Stimulated activated CD8-positive, alpha-beta memory T cell treated with anti-CD3 and anti-CD28 coated beads, Interleukin-2, amount 100 ng/mL, for 48 hours (primary cell): ENCODE results near the gene HIBADH.
"Not testable (repeated sequence)": the region's sequence is repeated elsewhere in the genome, so short reads cannot be mapped to it uniquely, and the experiment has no call there.

Experiments used
- DNase-seq, 2 donors: peaks; one replicate each; pipeline ENCODE4 v3.0.0-alpha.2; 2020; ENCODE audit warnings: low read depth in 2 of 2

Gene HIBADH

DNA sequence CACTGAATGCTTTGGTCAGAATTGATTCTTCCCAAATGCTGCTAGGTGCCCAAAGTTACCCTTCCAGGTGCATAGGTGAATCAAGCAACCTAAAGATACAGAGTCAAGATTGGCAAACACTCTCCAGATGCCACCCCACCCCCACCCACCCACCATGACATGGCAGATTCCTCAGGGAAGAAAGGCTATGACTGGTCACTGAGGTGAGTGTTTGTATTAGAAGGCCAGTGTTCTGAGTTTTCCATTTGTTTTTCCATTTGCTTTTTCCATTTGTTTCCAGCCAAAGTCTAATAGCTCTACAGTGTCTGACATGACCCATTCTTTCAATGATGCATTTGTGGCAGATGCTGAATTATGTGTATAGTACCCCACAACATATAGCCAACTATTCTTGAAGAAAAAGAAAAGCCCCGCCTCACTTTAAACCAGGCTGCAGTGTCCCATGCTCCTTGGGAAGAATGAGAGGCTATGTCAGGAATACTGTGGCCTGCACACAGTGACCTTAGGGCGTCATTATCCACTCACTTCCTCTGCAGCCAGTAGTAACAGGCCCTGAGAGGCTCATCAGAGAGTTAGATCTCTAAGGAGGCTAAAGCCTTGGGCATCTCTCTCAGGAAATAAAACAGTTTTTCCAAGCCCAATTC lies 16.1 kb upstream of the HIBADH start:
- no peak for DNase-seq

DNA sequence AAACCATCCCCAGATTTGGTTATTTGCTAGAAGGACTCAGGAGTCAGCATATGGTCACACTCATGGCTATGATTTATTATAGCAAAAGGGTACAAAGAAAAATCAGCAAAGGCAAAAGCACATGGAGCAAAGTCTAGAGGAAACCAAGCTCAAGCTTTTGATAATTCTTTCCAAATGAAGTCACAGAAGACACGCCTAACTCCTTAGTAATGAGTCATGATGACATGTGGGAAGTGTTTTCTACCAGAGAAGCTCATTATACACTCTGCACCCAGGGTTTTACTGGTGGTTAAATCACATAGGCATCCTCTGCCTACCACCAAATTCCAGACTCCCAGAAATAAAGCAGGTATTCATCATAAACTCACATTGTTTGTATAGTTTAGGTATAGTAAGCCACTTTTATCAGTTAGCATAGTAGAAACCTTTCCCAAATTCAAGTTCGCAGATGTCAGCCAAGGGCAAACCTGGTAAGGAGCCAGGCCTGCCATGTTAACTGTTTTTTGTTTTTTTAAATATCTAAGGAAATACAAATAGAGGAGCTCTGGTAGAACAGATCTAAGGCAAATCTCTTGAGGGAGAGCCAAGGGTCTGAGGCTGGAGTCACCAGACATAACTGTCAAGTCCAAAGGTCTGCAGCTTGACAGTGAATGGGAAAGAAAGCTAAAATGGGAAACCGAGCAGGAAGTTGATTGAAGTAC lies 15.4 kb upstream of the HIBADH start:
- DNase-seq: no peak

DNA sequence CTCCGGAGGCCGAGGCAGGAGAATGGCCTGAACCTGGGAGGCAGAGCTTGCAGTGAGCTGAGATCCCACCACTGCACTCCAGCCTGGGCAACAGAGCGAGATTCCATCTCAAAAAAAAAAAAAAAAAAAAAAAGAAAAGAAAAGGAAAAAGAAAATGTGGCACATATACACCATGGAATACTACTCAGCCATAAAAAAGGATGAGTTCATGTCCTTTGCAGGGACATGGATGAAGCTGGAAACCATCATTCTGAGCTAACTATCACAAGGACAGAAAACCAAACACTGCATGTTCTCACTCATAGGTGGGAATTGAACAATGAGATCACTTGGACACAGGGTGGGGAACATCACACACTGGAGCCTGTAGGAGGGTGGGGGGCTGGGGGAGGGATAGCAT lies 11.4 kb upstream of the HIBADH start:
- DNase-seq: not testable (repeated sequence)

DNA sequence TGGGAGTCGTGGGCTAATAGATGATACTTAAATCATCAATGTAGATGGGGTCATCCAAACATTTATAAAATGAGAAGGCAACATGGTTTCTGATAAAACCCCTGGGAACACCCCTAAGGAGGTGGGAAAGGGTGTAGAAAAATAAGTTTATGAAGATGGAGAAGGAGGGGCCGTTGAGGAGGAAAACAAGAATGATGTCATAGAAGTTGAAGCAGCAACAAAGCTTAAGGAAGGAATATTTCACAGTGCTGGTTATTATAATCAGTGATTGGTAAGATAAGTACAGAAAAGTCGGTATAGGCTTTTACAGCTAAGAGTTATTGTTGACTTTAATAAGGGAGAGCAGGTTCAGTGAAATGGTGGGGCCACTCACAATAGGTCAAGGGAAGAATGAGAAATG lies 9.0 kb upstream of the HIBADH start:
- DNase-seq: no peak

DNA sequence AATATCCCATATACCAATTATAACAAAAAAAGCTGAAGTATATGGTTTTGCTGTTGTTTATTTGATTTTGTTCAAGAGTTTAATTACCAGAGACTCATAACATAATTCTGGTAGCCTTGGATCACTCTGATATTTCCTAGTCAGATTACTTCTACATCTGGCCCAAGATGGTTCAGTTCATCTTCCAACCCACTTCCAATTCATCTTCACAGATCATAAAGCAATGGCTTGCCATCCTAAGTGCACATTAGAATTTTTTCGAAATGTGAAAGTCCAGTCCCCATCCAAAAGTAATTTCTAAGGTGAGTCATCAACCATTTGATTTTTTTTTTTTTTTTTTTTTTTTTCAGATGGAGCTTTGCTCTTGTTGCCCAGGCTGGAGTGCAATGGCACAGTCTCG lies 8.0 kb upstream of the HIBADH start:
- DNase-seq: no peak

DNA sequence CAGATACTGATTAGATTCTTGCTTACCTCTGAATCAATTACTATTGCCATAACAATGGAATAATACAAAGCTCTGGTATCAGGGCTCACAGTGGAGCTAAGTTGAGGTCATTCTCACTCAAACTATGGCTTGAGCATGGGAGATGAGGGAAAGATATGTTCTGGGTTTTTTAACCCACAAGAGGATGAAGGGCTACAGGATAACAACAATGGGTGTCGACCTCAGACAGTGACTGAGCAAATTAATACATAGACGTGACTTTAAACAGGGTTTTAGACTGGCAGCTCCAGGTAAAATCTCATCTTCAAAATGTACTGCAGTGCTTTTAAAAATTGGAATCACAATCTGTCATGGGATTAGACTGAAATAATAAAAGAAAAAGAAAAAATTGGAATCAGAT lies 7.5 kb upstream of the HIBADH start:
- DNase-seq: no peak

DNA sequence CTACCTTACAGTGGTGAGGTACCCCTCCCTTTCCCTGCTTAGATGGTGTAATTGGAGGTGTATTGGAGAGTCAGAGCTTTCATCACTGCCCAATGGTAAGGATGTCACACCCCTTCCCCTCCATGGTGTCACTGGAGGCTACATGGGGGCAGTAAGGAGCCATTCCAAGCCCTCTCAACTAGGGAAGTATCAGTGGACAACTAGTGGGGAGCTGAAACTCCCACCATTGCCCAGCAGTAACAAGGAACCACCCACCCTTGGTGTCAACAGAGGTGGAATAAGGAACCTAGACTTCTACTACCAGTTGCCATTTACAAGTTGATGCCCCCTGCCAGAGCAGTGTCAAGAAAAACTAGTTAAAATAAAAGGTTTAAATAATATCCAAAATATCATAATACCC lies 2.8 kb upstream of the HIBADH start:
- DNase-seq: no peak

DNA sequence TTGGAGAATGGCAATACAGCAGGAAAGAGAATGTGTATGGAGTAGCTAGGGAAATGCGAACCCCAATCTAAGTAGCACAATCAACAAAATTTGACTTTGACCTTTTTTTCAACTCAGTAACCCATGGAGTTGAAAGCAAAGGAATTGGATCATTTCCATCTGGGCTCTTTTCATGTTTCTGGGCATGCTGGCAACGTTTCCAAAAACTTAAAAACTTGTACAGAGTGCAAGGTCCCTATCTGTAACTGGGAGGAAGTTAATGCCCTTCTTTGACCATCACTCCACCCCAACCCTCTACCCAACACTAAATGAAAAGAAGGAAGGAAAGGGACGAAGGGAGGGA lies 1.3 kb upstream of the HIBADH start:
- DNase-seq: no peak

DNA sequence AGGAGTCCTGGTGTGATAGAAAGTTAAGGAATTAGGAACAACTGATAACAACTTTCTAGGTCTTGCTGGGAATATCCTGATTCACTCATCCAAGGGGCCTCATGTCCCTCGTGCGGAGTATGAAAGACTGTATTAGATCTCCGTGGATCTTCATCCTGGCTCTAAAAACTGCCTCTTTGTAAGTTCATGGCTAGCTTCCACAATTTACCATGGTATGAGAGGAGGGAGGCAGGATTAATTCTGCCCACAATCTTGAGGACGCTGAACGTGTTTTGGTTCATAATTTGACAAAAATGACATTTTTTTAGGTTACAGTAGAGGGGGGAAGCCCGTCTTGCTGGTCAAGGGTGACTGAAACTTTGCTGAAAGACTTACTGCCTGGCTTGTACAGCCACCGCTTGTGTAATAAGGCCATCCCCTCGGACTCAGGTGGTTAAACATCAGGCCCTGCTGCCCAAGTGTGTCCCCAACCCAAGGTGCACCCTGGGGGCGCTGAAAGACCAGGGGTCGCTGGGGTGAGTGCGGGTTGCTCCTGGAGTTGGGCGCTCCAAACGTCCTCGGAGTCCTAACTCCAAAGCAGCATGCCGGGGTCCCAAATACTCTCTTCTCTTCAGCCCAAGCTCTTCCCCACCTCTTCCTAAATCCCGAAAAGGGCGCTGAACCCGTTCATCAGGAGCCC lies 733 bp downstream of the HIBADH start:
- peak in 1 of 2 donors; percentile 5 for DNase-seq

DNA sequence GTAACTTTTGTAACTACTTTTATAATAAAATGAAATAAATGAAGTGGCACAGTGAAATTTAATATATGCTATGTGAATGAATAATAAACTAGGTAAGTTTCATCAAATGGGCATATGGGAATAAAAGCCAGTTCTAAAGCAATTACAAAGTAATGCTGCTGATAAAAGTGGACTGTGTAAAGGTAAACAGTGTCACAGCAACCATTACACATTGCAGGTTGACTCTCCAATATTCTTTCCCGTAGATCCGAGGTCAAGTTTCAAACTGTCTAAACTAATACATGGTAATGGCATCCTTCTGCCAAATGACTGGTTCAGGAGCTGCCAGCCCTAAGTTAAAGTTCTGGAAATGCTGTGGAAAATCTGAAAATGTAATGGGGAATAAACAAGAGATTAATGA lies 6.0 kb downstream of the HIBADH start:
- DNase-seq: no peak

DNA sequence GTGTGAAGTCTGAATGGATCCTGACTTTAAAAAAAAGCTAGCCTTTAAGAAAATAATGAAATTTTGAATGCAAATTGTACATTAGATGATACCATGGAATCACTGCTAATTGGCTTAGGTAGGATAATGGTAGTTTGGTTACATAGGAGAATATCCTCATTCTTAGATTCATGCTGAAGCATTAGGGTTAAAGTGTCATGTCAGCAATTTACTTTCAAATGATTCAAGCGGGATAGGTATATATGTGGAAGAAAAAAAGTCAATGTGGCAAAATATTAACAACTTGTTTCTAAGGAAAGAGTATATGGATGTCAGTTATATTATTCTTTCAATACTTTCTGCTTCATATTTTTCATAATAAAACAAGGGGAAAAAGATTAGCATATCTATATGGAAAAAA lies 7.5 kb downstream of the HIBADH start:
- DNase-seq: no peak

DNA sequence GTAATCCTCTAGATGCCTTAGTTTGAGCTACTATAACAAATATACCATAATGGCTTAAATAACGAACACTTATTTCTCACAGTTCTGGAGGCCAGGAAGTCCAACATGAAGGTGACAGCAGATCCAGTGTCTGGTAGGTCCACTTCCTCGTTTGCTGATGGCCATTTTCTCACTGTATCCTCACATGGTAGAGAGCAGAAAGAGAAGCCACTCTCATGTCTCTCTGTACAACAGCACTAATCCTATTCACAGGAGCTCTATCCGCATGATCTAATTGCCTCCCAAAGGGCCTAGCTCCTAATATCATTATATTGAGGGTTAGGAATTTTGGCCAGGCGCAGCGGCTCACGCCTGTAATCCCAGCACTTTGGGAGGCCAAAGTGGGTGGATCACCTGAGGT lies 10.2 kb downstream of the HIBADH start:
- DNase-seq: no peak

DNA sequence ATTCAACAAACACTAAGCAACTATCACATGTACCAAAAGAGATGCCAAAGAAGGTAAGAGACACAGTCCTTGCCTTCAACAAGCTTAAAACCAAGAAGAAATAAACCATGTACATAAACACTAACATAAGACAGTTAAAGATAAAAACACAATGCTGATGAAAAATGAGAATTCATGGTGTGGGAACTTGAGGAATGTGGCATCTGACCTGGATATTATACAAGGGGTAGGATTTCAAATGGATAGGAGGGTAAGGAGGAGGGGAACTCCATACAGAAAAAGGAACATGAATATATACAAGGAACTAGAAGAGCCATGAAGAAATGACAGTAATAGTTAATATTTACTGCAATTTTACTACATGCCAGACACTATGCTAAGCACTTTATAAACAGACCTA lies 11.0 kb downstream of the HIBADH start:
- DNase-seq: no peak

DNA sequence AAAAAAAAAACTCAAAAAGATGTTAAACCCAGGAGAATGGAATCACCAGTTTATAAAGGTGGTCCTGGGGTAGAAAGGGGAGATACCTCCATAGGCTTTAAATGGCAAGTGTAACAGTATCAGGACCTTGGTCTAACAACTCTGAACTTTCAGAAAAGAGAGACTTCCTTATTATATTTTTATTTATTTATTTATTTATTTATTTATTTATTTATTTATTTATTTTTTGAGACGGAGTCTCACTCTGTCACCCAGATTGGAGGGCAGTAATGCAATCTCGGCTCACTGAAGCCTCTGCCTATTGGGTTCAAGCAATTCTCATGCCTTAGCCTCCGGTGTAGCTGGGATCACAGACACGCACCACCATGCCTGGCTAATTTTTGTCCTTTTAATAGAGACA lies 12.4 kb downstream of the HIBADH start:
- DNase-seq: no peak

DNA sequence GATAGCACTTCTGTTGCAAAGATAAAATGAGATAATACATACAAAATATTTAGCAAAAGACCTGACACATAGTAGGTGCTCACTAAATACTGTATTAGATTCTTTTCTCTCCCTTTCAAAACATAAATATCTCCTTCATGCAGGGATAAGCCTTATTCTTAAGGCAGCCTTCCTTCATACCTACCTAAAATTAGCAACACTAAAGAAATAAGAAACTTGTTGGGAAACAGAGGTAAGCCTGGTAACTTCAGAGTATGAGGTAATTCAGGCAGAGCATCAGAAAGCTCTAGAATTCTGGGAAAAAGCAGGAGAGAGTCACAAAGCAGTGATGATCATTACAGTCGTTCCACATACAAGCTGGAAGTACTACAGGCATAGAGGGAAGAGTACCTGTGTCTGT lies 15.2 kb downstream of the HIBADH start:
- DNase-seq: no peak

DNA sequence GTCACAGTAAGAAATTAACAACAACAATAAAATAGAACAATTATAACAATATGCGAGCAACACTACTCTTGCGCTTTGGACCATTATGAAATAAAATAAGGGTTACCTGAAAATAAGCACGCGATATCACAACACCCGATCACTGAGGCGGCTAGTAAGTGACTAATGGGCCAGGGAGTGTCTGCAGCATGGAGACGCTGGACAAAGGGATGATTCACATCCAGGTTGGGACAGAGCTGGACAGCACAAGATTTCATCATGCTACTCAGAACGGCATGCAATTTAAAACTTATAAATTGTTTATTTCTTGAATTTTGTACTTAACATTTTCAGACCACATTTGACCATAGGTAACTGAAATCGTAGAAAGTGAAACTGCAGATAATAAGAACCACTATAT lies 15.6 kb downstream of the HIBADH start:
- DNase-seq: no peak

DNA sequence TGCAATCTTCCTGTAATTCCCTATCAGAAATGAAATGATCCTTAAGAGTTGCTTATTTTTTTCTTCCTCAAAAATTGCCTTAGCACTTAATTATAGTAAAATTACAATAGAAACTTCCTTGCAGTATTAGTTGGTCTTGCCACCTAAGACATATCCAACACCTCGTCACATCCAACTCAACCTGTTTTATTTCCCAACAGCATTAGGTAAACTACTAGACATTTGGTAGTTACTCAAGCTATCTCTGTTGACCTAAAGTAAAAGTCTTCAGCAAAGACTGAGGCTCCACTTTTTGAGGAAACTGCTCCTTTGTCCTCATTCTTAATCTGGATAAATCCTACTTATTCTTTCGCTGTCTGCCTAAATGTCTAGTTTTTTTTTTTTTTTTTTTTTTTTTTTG lies 20.4 kb downstream of the HIBADH start:
- no peak for DNase-seq

DNA sequence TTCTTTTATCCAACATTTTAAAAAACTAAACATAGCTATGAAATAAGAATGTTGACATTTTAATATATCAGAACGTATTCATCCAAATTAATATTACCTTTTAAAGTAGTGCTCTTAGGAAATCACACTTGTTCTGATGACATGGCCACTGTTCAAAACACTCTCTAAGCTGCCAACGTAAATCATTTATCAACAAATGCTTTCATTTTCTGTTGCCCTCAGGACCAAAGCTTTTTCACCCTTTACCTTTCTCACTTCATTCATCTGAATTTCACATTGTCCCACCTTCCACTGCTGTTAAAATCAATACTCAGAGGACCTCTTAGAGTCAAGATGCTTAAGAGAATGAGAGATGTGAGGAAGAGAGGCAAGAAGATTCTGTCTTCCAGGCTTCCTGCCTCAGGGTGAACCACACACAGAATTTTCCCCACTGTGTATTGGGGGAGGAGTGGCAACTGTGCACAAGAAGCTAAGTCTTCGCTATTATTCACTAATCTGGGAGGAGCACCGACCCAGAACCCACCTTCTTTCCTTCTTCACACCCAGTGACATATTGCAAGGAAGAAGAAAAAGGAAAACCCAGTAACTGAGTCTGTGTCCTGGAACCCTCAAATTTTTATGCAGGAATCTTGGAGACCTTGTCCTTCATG lies 21.0 kb downstream of the HIBADH start:
- DNase-seq: no peak

DNA sequence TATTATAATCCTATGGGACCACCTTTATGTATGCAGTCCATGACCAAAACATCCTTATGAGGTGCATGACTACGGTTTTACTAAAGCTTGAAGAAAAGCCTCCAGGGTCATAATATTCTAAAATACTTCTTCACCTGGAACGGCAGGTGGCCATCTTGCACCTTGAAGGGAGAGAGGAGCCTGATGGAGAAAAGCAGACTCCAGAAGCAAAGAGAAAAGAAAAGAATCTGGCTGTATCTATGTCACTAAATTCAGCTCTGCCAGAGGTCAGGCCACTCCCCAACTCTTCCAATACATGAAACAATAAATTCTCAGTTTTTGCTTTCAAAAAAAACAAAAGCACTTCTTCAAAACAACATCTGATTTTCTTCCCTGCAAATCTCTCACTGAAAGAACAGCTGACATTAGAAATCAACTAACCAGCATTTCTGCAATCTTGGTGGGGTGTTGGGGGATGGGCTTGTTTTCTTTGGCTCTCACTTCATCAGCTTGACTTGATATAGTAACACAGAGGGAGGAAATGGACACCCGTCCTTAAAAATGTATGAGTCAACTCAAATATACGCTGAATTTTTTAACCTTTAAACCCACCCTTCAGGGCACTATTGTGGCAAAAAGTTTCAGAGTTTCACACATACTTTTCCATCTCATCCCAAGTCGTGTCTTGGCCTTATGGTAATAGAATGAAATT lies 21.7 kb downstream of the HIBADH start:
- no peak for DNase-seq

DNA sequence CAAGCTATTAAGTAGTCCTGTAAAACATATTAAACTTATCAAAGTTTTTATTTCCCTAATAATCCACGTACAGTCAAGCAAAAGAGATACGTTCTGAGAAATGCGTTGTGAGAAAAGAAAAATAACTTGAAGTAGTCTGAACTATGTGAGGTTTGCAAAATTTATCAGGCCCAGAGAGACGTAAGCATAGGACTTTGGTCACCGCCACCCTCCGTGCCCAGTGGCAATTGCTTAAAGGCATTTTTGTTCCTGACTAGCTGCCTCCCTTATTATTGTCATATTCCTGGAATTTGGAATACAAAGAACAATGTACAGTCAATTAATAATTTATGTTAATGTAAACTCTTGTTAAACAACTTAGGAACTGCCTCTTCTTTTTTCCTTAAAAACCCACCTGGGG lies 22.8 kb downstream of the HIBADH start:
- DNase-seq: no peak

DNA sequence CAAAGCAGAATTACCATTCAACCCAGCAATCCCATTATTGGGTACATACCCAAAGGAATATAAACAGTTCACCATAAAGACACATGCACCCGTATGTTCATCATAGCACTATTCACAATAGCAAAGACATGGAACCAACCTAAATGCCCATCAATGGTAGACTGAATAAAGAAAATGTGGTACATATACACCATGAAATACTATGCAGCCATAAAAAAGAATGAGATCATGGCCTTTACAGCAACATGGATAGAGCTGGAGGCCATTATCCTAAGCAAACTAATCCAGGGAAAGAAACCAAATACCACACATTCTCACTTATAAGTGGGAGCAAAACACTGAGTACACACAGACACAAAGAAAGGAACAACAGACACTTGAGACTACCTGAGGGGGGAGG lies 23.6 kb downstream of the HIBADH start:
- DNase-seq: not testable (repeated sequence)

DNA sequence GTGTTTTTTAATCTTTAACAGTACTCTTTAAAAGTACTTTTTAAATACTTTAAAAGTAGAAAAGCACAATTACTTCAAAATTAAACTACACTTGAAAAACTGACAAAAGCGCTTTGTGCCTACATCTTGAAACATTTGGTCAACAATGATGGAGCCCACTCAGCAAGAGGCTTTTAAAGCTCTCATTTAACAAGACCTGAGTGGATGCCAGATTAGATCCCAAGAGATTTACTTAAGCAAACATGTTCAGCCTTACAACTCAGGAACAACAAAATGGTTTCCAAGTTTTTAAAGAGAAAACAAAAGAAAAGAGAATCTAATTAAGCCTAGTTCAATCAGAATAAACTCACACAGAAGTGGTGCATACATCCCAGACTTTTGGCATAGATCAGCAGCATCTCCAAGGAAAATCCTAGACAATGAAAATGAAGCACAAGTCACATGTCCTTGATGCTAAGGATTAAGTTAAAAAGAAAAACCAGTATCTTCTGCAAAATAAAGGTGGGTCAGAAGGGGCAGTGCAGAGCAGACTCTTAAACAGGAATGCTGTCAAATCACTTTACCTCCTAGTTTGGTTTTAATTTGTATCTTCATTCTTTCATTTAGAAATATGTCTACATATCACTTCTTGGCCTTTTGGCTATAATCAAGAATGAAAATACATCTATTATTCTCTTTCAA lies 26.2 kb downstream of the HIBADH start:
- no peak for DNase-seq
